SK-N-SH (cell line): ENCODE results near the gene FADS2. TPM values are rescaled to one million over a fixed set of nuclear protein-coding genes. Genes with fewer than 3 reads are reported as not detected.

ENCODE experiments used
- CTCF ChIA-PET: fragments of 300-600, 350-600 bp; formaldehyde crosslinking; extraction: SDS; loops from one replicate; lab custom pipeline; 2021; lab: Yijun Ruan, JAX
- POLR2A ChIA-PET: fragments of 350-600 bp; sonication (Branson Sonifier 250); formaldehyde crosslinking; extraction: SDS; loops from one replicate; lab custom pipeline; 2020; ENCODE audit warnings: antibody characterized with exemption, inconsistent platforms; lab: Yijun Ruan, JAX
- DNase-seq: peaks from one replicate; pipeline ENCODE4 v3.0.0; 2012
- H2AFZ ChIP-seq: fragments of 200-600 bp; sonication (generic); 2 replicates; pipeline ENCODE4 v1.8.1; 2016; ENCODE audit warnings: antibody characterized with exemption, mild to moderate bottlenecking, low read depth
- H3F3A ChIP-seq: fragments of 200-600 bp; sonication (generic); replicated peaks from 2 replicates; pipeline ENCODE3; 2016; ENCODE audit warnings: antibody characterized with exemption, mild to moderate bottlenecking; ENCODE audit not compliant: insufficient read depth
- H3K27ac ChIP-seq, 2 experiments: fragments of 200-500 bp in 1 of 2; fragments of 200-600 bp in 1 of 2; sonication (Bioruptor generic) in 1 of 2; sonication (generic), shearing (Covaris generic) in 1 of 2; 2 replicates each; pipeline versions ENCODE4 v1.5.1 to v1.6.1; 2014 to 2016; ENCODE audit warnings: low read depth in 2 of 2, inconsistent platforms in 1 of 2, low read length in 1 of 2, mild to moderate bottlenecking in 1 of 2, mixed read lengths in 1 of 2
- H3K27me3 ChIP-seq: fragments of 200-600 bp; sonication (generic), shearing (Covaris generic); 2 replicates; pipeline ENCODE4 v1.6.1; 2016; ENCODE audit warnings: mixed run types; ENCODE audit not compliant: insufficient read depth
- H3K36me3 ChIP-seq, 2 experiments: fragments of 200-500 bp in 1 of 2; fragments of 200-600 bp in 1 of 2; sonication (Bioruptor generic) in 1 of 2; sonication (generic) in 1 of 2; replicated peaks in 1 of 2; 2 replicates each; pipeline versions ENCODE3 to v1.5.1; 2014 to 2016; ENCODE audit warnings: low read length in 1 of 2, mild to moderate bottlenecking in 1 of 2; ENCODE audit not compliant: insufficient read depth in 2 of 2, control insufficient read depth in 1 of 2
- H3K4me1 ChIP-seq, 2 experiments: fragments of 200-500 bp in 1 of 2; fragments of 200-600 bp in 1 of 2; sonication (Bioruptor generic) in 1 of 2; sonication (generic), shearing (Covaris generic) in 1 of 2; 2 replicates each; pipeline versions ENCODE4 v1.5.1 to v1.6.1; 2014 to 2016; ENCODE audit warnings: low read depth in 1 of 2, low read length in 1 of 2, mixed run types in 1 of 2; ENCODE audit not compliant: insufficient read depth in 2 of 2, control insufficient read depth in 1 of 2
- H3K4me2 ChIP-seq: fragments of 200-600 bp; sonication (generic), shearing (Covaris generic); 2 replicates; pipeline ENCODE4 v1.6.1; 2017; ENCODE audit warnings: mixed run types
- H3K4me3 ChIP-seq, 2 experiments: fragments of 200-500 bp in 1 of 2; fragments of 200-600 bp in 1 of 2; sonication (Bioruptor generic) in 1 of 2; sonication (generic), shearing (Covaris generic) in 1 of 2; 2 replicates each; pipeline versions ENCODE4 v1.5.1 to v1.8.1; 2014 to 2016; ENCODE audit warnings: low read depth in 2 of 2, inconsistent platforms in 1 of 2, low read length in 1 of 2, mild to moderate bottlenecking in 1 of 2, mixed read lengths in 1 of 2, moderate library complexity in 1 of 2
- H3K79me2 ChIP-seq: fragments of 200-600 bp; sonication (generic); 2 replicates; pipeline ENCODE4 v1.8.1; 2017; ENCODE audit warnings: mild to moderate bottlenecking; ENCODE audit not compliant: insufficient read depth
- H3K9ac ChIP-seq: fragments of 200-600 bp; sonication (generic); 2 replicates; pipeline ENCODE4 v1.6.1; 2017; ENCODE audit warnings: mixed run types
- H3K9me2 ChIP-seq: fragments of 200-600 bp; sonication (generic); 2 replicates; pipeline ENCODE4 v1.6.1; 2017; ENCODE audit warnings: mixed run types
- H3K9me3 ChIP-seq: fragments of 200-600 bp; sonication (generic); 2 replicates; pipeline ENCODE4 v1.6.1; 2017; ENCODE audit warnings: mixed run types, mild to moderate bottlenecking, moderate library complexity
- H4K20me1 ChIP-seq: fragments of 200-600 bp; sonication (generic); 2 replicates; pipeline ENCODE4 v1.6.1; 2017; ENCODE audit warnings: mild to moderate bottlenecking, mixed run types; ENCODE audit not compliant: insufficient read depth
- ELF1 ChIP-seq: IDR thresholded peaks from 2 replicates; pipeline ENCODE4 v1.4.0; 2012
- EZH2phosphoT487 ChIP-seq: fragments of 200-600 bp; sonication (generic); IDR thresholded peaks from 2 replicates; pipeline ENCODE4 v1.6.1; 2017; ENCODE audit warnings: low read depth, mixed run types, mild to moderate bottlenecking, antibody characterized with exemption, moderate library complexity, borderline replicate concordance
- FOXJ3 ChIP-seq: sonication (generic); formaldehyde crosslinking; IDR thresholded peaks from 2 replicates; pipeline ENCODE4 v1.5.1; 2020; ENCODE audit warnings: mild to moderate bottlenecking, missing genetic modification reagents
- GABPA ChIP-seq: IDR thresholded peaks from 2 replicates; pipeline ENCODE4 v1.4.0; 2012; ENCODE audit warnings: low read depth, mild to moderate bottlenecking
- NRF1 ChIP-seq: IDR thresholded peaks from 2 replicates; pipeline ENCODE4 v1.6.1; 2012; ENCODE audit warnings: low read depth, mild to moderate bottlenecking, low read length
- RCOR1 ChIP-seq: fragments of 150-350 bp; IDR thresholded peaks from 2 replicates; pipeline ENCODE4 v1.6.1; 2017; ENCODE audit warnings: antibody characterized with exemption, low read length
- RFX5 ChIP-seq: IDR thresholded peaks from 2 replicates; pipeline ENCODE4 v1.6.1; 2012; ENCODE audit warnings: mild to moderate bottlenecking, improper control_type of control experiment, low read length
- RXRA ChIP-seq: IDR thresholded peaks from 2 replicates; pipeline ENCODE4 v1.4.0; 2012; ENCODE audit warnings: low read depth, mild to moderate bottlenecking, borderline replicate concordance
- SIN3A ChIP-seq: IDR thresholded peaks from 2 replicates; pipeline ENCODE4 v1.6.1; 2012; ENCODE audit warnings: low read depth, mild to moderate bottlenecking, low read length, moderate library complexity, borderline replicate concordance
- SMC3 ChIP-seq: IDR thresholded peaks from 2 replicates; pipeline ENCODE4 v1.6.1; 2012; ENCODE audit warnings: low read depth, low read length, improper control_type of control experiment
- TAF1 ChIP-seq: IDR thresholded peaks from 2 replicates; pipeline ENCODE4 v1.6.1; 2012; ENCODE audit warnings: low read depth, mild to moderate bottlenecking, low read length, moderate library complexity, borderline replicate concordance
- TCF12 ChIP-seq: IDR thresholded peaks from 2 replicates; pipeline ENCODE4 v1.4.0; 2012
- WGBS: methylation state at CpG from one replicate; pipeline ENCODE4 v1.1.6; 2017; ENCODE audit warnings: low lambda C conversion rate; 5-methylcytosine and 5-hydroxymethylcytosine counted together
- polyA plus RNA-seq, 3 experiments: library from polyadenylated mRNA; depleted of rRNA; stranded (reverse); fragments of >200 nt; gene quantifications; 2 replicates each; pipeline ENCODE4 v1.2.3, GENCODE V29; 2012
- TF ChIP-seq, protein P1 (sequence below): fragments of 200-600 bp; sonication (generic); IDR thresholded peaks from 2 replicates; pipeline ENCODE4 v1.6.1; 2017; ENCODE audit warnings: antibody characterized with exemption, mild to moderate bottlenecking, moderate library complexity
- TF ChIP-seq, protein P2 (sequence below): IDR thresholded peaks from 2 replicates; pipeline ENCODE4; 2012
- TF ChIP-seq, protein P3 (sequence below): fragments of 150-350 bp; IDR thresholded peaks from 2 replicates; pipeline ENCODE4 v1.6.1; 2016; ENCODE audit warnings: mild to moderate bottlenecking, low read depth, low read length
- TF ChIP-seq, protein P4 (sequence below): IDR thresholded peaks from 2 replicates; pipeline ENCODE4 v1.4.0; 2012; ENCODE audit warnings: low read depth

The FADS2 gene
- polyA plus RNA-seq, 1 of the 3 experiments (the other 2 are of a cell fraction), result 67.8 TPM

DNA sequence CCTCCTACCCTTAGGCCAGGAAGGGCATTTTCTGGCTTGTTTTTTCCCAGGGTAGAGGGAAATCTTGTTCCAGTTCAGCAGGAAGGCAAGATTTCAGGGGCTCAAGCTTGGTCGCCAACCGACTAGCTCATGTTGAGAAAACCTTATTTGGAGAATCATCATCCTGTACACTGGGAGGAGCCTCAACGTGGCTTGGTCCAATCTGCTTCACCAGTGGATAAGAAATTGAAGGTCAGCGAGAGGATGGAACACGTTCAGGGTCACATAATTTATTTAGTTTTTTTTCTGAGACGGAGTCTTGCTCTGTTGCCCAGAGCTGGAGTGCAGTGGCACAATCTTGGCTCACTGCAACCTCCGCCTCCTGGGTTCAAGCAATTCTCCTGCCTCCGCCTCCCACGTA, 20.5 kb downstream of the FADS2 start:
- Histone ChIP-seq H3K9me2 (no peaks in the 10 kb centered on the region), H3K36me3 (peaks cover 10 to 45% of the 10 kb centered on the region in 2 experiments), H3K4me2 (no peak overlapping the region)
- POLR2A ChIA-PET, result no interaction called here
- no peak for TF ChIP-seq FOXJ3 (CRISPR knock-in tag)
- no peak for TF ChIP-seq NRF1
- no peak for TF ChIP-seq SIN3A
- no peak for TF ChIP-seq SMC3
- no peak for TF ChIP-seq TCF12
- TF ChIP-seq RCOR1, result no peak
- TF ChIP-seq, protein P1, sequence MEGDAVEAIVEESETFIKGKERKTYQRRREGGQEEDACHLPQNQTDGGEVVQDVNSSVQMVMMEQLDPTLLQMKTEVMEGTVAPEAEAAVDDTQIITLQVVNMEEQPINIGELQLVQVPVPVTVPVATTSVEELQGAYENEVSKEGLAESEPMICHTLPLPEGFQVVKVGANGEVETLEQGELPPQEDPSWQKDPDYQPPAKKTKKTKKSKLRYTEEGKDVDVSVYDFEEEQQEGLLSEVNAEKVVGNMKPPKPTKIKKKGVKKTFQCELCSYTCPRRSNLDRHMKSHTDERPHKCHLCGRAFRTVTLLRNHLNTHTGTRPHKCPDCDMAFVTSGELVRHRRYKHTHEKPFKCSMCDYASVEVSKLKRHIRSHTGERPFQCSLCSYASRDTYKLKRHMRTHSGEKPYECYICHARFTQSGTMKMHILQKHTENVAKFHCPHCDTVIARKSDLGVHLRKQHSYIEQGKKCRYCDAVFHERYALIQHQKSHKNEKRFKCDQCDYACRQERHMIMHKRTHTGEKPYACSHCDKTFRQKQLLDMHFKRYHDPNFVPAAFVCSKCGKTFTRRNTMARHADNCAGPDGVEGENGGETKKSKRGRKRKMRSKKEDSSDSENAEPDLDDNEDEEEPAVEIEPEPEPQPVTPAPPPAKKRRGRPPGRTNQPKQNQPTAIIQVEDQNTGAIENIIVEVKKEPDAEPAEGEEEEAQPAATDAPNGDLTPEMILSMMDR, result no peak
- TF ChIP-seq GABPA, result no peak
- TF ChIP-seq RXRA, result no peak
- no peak for TF ChIP-seq RFX5
- no peak for TF ChIP-seq ELF1
- TF ChIP-seq TAF1, result no peak
- TF ChIP-seq, all 33 proteins: peak for 0
- no peak overlapping the region for H3K27ac ChIP-seq
- H3K4me1 ChIP-seq, result peaks cover 0 to 3% of the 10 kb centered on the region in 2 experiments; a peak in 1 of 4 replicates
- H3K9ac ChIP-seq, result no peak overlapping the region
- no peak for DNase-seq
- 95% methylated on average over 9 of the region's 9 CpGs for WGBS
- no peaks in the 10 kb centered on the region for H3K27me3 ChIP-seq
- H3K79me2 ChIP-seq, result no peaks in the 10 kb centered on the region
- H3K9me3 ChIP-seq, result no peaks in the 10 kb centered on the region
- CTCF ChIA-PET, result interaction anchor here (1.4 to 2.0 kb wide), 4 partner anchors 49 to 233 kb away, joined by 3 to 8 read pairs (median 4); no protein-coding TSS in a partner anchor
- H3F3A ChIP-seq, result no peaks in the 10 kb centered on the region
- no peak overlapping the region for H3K4me3 ChIP-seq
- H4K20me1 ChIP-seq, result no peaks in the 10 kb centered on the region
- H2AFZ ChIP-seq, result no peak overlapping the region

DNA sequence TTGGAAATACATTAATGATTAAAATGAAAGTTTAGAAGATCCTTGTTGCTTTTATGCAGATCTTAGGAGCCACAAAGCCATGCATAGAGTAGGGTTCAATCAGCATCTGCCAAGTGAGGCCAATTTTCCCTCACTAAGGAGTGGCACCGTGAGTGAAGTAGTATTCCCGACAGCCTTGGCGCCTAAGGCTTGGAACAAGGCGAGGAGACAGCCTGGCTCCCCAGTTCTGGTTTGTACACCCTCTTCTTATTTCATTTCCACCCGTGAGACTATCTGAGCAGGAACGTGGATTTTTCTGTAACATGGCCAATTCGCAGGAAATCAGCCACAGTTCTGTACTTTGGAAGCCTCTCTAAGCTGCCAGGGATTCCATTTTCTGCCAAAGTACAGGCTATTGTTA, 22.6 kb downstream of the FADS2 start:
- TF ChIP-seq SMC3, result no peak
- no peak for TF ChIP-seq EZH2phosphoT487
- no peak for TF ChIP-seq ELF1
- TF ChIP-seq, protein P2, sequence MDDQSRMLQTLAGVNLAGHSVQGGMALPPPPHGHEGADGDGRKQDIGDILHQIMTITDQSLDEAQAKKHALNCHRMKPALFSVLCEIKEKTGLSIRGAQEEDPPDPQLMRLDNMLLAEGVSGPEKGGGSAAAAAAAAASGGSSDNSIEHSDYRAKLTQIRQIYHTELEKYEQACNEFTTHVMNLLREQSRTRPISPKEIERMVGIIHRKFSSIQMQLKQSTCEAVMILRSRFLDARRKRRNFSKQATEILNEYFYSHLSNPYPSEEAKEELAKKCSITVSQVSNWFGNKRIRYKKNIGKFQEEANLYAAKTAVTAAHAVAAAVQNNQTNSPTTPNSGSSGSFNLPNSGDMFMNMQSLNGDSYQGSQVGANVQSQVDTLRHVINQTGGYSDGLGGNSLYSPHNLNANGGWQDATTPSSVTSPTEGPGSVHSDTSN, result no peak
- TF ChIP-seq, protein P3, sequence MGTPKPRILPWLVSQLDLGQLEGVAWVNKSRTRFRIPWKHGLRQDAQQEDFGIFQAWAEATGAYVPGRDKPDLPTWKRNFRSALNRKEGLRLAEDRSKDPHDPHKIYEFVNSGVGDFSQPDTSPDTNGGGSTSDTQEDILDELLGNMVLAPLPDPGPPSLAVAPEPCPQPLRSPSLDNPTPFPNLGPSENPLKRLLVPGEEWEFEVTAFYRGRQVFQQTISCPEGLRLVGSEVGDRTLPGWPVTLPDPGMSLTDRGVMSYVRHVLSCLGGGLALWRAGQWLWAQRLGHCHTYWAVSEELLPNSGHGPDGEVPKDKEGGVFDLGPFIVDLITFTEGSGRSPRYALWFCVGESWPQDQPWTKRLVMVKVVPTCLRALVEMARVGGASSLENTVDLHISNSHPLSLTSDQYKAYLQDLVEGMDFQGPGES, result no peak
- TF ChIP-seq, protein P4, sequence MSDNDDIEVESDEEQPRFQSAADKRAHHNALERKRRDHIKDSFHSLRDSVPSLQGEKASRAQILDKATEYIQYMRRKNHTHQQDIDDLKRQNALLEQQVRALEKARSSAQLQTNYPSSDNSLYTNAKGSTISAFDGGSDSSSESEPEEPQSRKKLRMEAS, result no peak
- TF ChIP-seq TCF12, result no peak
- no peak for TF ChIP-seq NRF1
- Histone ChIP-seq H3K9ac (no peak overlapping the region), H3K4me3 (no peak overlapping the region), H3K27ac (no peak overlapping the region), H3K36me3 (peaks cover 7 to 59% of the 10 kb centered on the region in 2 experiments), H3K9me2 (no peaks in the 10 kb centered on the region), H3K4me2 (no peak overlapping the region), H3K79me2 (no peaks in the 10 kb centered on the region), H3K4me1 (peaks cover 3 to 4% of the 10 kb centered on the region in 2 experiments; a peak in 2 of 4 replicates), H3K9me3 (no peaks in the 10 kb centered on the region), H3K27me3 (no peaks in the 10 kb centered on the region), H4K20me1 (no peaks in the 10 kb centered on the region), H3F3A (no peaks in the 10 kb centered on the region), H2AFZ (no peak overlapping the region)
- ChIA-PET CTCF (no interaction called here), POLR2A (no interaction called here)
- WGBS, result 94% methylated on average over 7 of the region's 7 CpGs
- DNase-seq, result no peak
